ENCODE results near the gene ANK3.

GRCh38 chr10:60288256-60288655, 101.4 kb downstream of the ANK3 start:
- TF ChIP-seq POLR2A (IDR thresholded peaks at IDR 0.05; ENCODE audit: extremely low read depth, insufficient read length) = no peak
- TF ChIP-seq CTCF (IDR thresholded peaks at IDR 0.05; ENCODE audit: low read depth, low read length) = no peak
